Measurements from ENCODE around the gene SNX22. TPM values are rescaled to one million over a fixed set of nuclear protein-coding genes. Genes with fewer than 3 reads are reported as not detected.

Gene SNX22
- total RNA-seq, 1 experiment from 2014 or later, result 0.91 TPM

- no peaks in the 10 kb centered on the region for H3K9me3 Mint-ChIP-seq (ENCODE audit: unreplicated experiment)
- no TSS peak for BruUV-seq (replicated peaks)
These were observed 7.0 kb downstream of the SNX22 start for GRCh38 chr15:64158363-64159134.

GRCh38 chr15:64161688-64162477, 10.4 kb downstream of the SNX22 start:
- ChIA-PET CTCF (interaction anchor here (1.7 to 3.1 kb wide), 2 partner anchors 8 to 32 kb away, joined by 18 to 19 read pairs; no protein-coding TSS in a partner anchor), POLR2A (interaction anchor here (1.6 kb wide), 1 partner anchor 68 kb away, joined by 5 read pairs; the partner anchor contains the start of gene CIAO2A)
- Histone ChIP-seq H3K27me3 (replicated peaks; ENCODE audit: control insufficient read depth, insufficient read depth, low read length) (no peaks in the 10 kb centered on the region), H3K36me3 (ENCODE audit: control insufficient read depth, insufficient read depth, low read length) (no peaks in the 10 kb centered on the region; the same call in 1 of the 2 replicates), H3K4me3 (ENCODE audit: low read depth, low read length) (peak overlapping the region; percentile 74), H3K4me1 (peaks cover 4% of the 10 kb centered on the region; the same call in 1 of the 2 replicates), H3K9me3 (no peaks in the 10 kb centered on the region)
- no peak for TF ChIP-seq CTCF (IDR thresholded peaks at IDR 0.05; ENCODE audit: insufficient read depth in 1 of 2, low read depth in 1 of 2, low read length in 1 of 2, severe bottlenecking in 1 of 2, unreplicated experiment in 1 of 2)
- Mint-ChIP-seq H3K27me3 (ENCODE audit: insufficient read depth, unreplicated experiment) (no peaks in the 10 kb centered on the region), H3K4me3 (ENCODE audit: unreplicated experiment) (peak overlapping the region; percentile 77), H3K9me3 (ENCODE audit: unreplicated experiment) (no peaks in the 10 kb centered on the region), H3K27ac (ENCODE audit: unreplicated experiment) (peak overlapping the region; percentile 73), H3K36me3 (ENCODE audit: insufficient read depth, unreplicated experiment) (peaks cover 44% of the 10 kb centered on the region), H3K4me1 (ENCODE audit: low read depth, unreplicated experiment) (no peaks in the 10 kb centered on the region)
- BruUV-seq (replicated peaks), result TSS peak; percentile 74
- no peak for DNase-seq
- intact Hi-C loops (cut with micrococcal nuclease; ENCODE audit: unreplicated experiment), result no loop called here

More at GRCh38 chr15:64158363-64159134, 7.0 kb downstream of the SNX22 start:
- ChIA-PET CTCF (no interaction called here), POLR2A (no interaction called here)
- no peak overlapping the region for H3K4me3 ChIP-seq (ENCODE audit: low read depth, low read length)
- Mint-ChIP-seq H3K4me3 (ENCODE audit: unreplicated experiment) (no peak overlapping the region), H3K27me3 (ENCODE audit: insufficient read depth, unreplicated experiment) (no peaks in the 10 kb centered on the region), H3K27ac (ENCODE audit: unreplicated experiment) (peak overlapping the region; percentile 15), H3K36me3 (ENCODE audit: insufficient read depth, unreplicated experiment) (peaks cover 75% of the 10 kb centered on the region), H3K4me1 (ENCODE audit: low read depth, unreplicated experiment) (peaks cover 5% of the 10 kb centered on the region)
- DNase-seq, result no peak
- H3K9me3 ChIP-seq, result no peaks in the 10 kb centered on the region
- H3K36me3 ChIP-seq (ENCODE audit: control insufficient read depth, insufficient read depth, low read length), result no peaks in the 10 kb centered on the region; the same call in 1 of the 2 replicates
- no peak for TF ChIP-seq CTCF (IDR thresholded peaks at IDR 0.05; ENCODE audit: insufficient read depth in 1 of 2, low read depth in 1 of 2, low read length in 1 of 2, severe bottlenecking in 1 of 2, unreplicated experiment in 1 of 2)
- no peaks in the 10 kb centered on the region for H3K27me3 ChIP-seq (replicated peaks; ENCODE audit: control insufficient read depth, insufficient read depth, low read length)
- H3K4me1 ChIP-seq, result no peaks in the 10 kb centered on the region; the same call in 1 of the 2 replicates
- intact Hi-C loops (cut with micrococcal nuclease; ENCODE audit: unreplicated experiment), result no loop called here

- Mint-ChIP-seq H3K27ac (ENCODE audit: unreplicated experiment) (peak overlapping the region; percentile 73), H3K4me3 (ENCODE audit: unreplicated experiment) (peak overlapping the region; percentile 77), H3K27me3 (ENCODE audit: insufficient read depth, unreplicated experiment) (no peaks in the 10 kb centered on the region), H3K4me1 (ENCODE audit: low read depth, unreplicated experiment) (no peaks in the 10 kb centered on the region), H3K36me3 (ENCODE audit: insufficient read depth, unreplicated experiment) (peaks cover 38% of the 10 kb centered on the region), H3K9me3 (ENCODE audit: unreplicated experiment) (no peaks in the 10 kb centered on the region)
- no peak for DNase-seq
- ChIA-PET POLR2A (interaction anchor here (1.2 to 1.6 kb wide), 2 partner anchors 9 to 69 kb away, joined by 3 to 5 read pairs; partner anchors contain the start of gene CIAO2A), CTCF (interaction anchor here (0.6 to 3.1 kb wide), 4 partner anchors 9 to 271 kb away, joined by 4 to 19 read pairs (median 12); no protein-coding TSS in a partner anchor)
- no peaks in the 10 kb centered on the region for H3K9me3 ChIP-seq
- intact Hi-C loops (cut with micrococcal nuclease; ENCODE audit: unreplicated experiment), result no loop called here
- no peak for TF ChIP-seq CTCF (IDR thresholded peaks at IDR 0.05; ENCODE audit: insufficient read depth in 1 of 2, low read depth in 1 of 2, low read length in 1 of 2, severe bottlenecking in 1 of 2, unreplicated experiment in 1 of 2)
- H3K4me1 ChIP-seq, result peaks cover 4% of the 10 kb centered on the region; the same call in 1 of the 2 replicates
- peak overlapping the region; percentile 74 for H3K4me3 ChIP-seq (ENCODE audit: low read depth, low read length)
- no TSS peak for BruUV-seq (replicated peaks)
- H3K36me3 ChIP-seq (ENCODE audit: control insufficient read depth, insufficient read depth, low read length), result no peaks in the 10 kb centered on the region; the same call in 1 of the 2 replicates
- no peaks in the 10 kb centered on the region for H3K27me3 ChIP-seq (replicated peaks; ENCODE audit: control insufficient read depth, insufficient read depth, low read length)
These were observed 10.9 kb downstream of the SNX22 start for GRCh38 chr15:64162478-64162868.

Measured in Caco-2 (cell line).